MCF 10A (cell line): ENCODE measurements around the gene ABL2. TPM values are rescaled to one million over a fixed set of nuclear protein-coding genes. Genes with fewer than 3 reads are reported as not detected.
"Not testable (repeated sequence)": the region's sequence is repeated elsewhere in the genome, so short reads cannot be mapped to it uniquely, and the experiment has no call there.

Experiments
- BruUV-seq: library from RNA; stranded (reverse); fragments of 400-500 nt; replicated peaks from 2 replicates; lab custom pipeline; 2021; lab: Mats Ljungman, UMichigan
- CTCF ChIA-PET: fragments of 300-600 bp; sonication (Branson Sonifier 250); formaldehyde crosslinking; extraction: SDS; loops from one replicate; lab custom pipeline; 2021; ENCODE audit warnings: antibody characterized with exemption, inconsistent platforms; lab: Yijun Ruan, JAX
- POLR2A ChIA-PET: fragments of 300-600, 350-650 bp; sonication (Branson Sonifier 250); formaldehyde crosslinking; extraction: SDS; loops from one replicate; lab custom pipeline; 2020; ENCODE audit warnings: antibody characterized with exemption, inconsistent platforms; lab: Yijun Ruan, JAX
- DNase-seq: peaks from one replicate; pipeline ENCODE4 v3.0.0-alpha.2; 2018; ENCODE audit not compliant: unreplicated experiment
- H3K27ac Mint-ChIP-seq: one replicate; pipeline ENCODE4 v1.8.0; 2022; ENCODE audit warnings: mild to moderate bottlenecking, low read depth, mixed read lengths; ENCODE audit not compliant: unreplicated experiment
- H3K27me3 Mint-ChIP-seq: one replicate; pipeline ENCODE4 v1.8.0; 2022; ENCODE audit warnings: mixed read lengths; ENCODE audit not compliant: insufficient read depth, unreplicated experiment
- H3K36me3 Mint-ChIP-seq: one replicate; pipeline ENCODE4 v1.8.0; 2022; ENCODE audit warnings: mild to moderate bottlenecking, moderate library complexity, mixed read lengths; ENCODE audit not compliant: insufficient read depth, unreplicated experiment
- H3K4me1 Mint-ChIP-seq: one replicate; pipeline ENCODE4 v1.8.0; 2022; ENCODE audit warnings: mixed read lengths; ENCODE audit not compliant: insufficient read depth, unreplicated experiment
- H3K4me3 Mint-ChIP-seq: one replicate; pipeline ENCODE4 v1.8.0; 2022; ENCODE audit warnings: mild to moderate bottlenecking, moderate library complexity, mixed read lengths; ENCODE audit not compliant: unreplicated experiment
- H3K9me3 Mint-ChIP-seq: one replicate; pipeline ENCODE4 v1.8.0; 2022; ENCODE audit warnings: mixed read lengths; ENCODE audit not compliant: unreplicated experiment
- intact Hi-C: fragments of 100-400 bp; cut with micrococcal nuclease; formaldehyde crosslinking; loops from 2 replicates; pipeline ENCODE4 v1.14.1; 2022
- total RNA-seq: library from RNA; stranded (reverse); gene quantifications from 2 replicates; pipeline ENCODE4 v1.2.3, GENCODE V29; 2022
- TF ChIP-seq, protein P1 (sequence below): fragments of 200-600 bp; IDR thresholded peaks from one replicate; pipeline ENCODE4 v1.8.0; 2022; ENCODE audit warnings: antibody characterized with exemption, mild to moderate bottlenecking; ENCODE audit not compliant: unreplicated experiment

Gene ABL2
- total RNA-seq, 1 experiment from 2014 or later = 109 TPM

DNA sequence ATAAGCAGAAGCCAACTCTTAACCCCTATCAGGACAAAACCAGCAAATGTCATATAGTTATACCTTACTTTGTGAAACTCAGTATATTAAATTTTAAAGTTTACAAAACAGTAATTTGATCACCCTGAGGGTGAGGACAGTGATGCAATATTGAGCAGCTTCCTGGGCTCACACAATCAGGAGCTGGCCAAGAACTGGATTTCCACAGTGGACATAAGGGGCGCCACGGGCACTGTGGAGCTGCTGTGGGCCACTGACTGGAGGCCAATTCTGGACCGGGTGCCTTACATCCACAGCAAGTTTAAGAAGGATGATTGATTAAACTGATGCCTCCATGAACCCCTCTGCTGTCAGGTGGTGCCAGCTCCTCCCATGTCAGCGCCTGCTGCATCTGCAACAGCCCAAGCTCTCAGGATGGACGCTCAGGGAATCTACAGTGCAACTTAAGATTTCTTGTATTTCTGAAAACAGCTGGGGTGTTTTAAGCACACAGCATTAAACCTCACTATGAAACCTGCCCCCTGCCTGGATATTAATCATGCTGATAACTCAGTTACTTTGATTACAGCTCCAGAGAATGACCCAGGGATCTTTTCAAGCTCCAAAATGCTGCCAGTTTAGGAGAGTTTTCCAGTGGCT lies 91.7 kb downstream of the ABL2 start:
- intact Hi-C loops = no loop called here
- peak; percentile 45 for DNase-seq
- Mint-ChIP-seq H3K4me1 (peaks cover 45% of the 10 kb centered on the region), H3K4me3 (peak overlapping the region; percentile 24), H3K27me3 (no peaks in the 10 kb centered on the region), H3K36me3 (peaks cover 31% of the 10 kb centered on the region), H3K9me3 (no peaks in the 10 kb centered on the region), H3K27ac (peak overlapping the region; percentile 76)
- no TSS peak for BruUV-seq
- CTCF ChIA-PET = interaction anchor here (1.0 to 4.1 kb wide), 2 partner anchors 17 to 43 kb away, joined by 3 to 29 read pairs; no protein-coding TSS in a partner anchor
- TF ChIP-seq, protein P1, sequence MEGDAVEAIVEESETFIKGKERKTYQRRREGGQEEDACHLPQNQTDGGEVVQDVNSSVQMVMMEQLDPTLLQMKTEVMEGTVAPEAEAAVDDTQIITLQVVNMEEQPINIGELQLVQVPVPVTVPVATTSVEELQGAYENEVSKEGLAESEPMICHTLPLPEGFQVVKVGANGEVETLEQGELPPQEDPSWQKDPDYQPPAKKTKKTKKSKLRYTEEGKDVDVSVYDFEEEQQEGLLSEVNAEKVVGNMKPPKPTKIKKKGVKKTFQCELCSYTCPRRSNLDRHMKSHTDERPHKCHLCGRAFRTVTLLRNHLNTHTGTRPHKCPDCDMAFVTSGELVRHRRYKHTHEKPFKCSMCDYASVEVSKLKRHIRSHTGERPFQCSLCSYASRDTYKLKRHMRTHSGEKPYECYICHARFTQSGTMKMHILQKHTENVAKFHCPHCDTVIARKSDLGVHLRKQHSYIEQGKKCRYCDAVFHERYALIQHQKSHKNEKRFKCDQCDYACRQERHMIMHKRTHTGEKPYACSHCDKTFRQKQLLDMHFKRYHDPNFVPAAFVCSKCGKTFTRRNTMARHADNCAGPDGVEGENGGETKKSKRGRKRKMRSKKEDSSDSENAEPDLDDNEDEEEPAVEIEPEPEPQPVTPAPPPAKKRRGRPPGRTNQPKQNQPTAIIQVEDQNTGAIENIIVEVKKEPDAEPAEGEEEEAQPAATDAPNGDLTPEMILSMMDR = no peak
- POLR2A ChIA-PET = interaction anchor here (1.5 to 7.8 kb wide), 3 partner anchors 9 to 43 kb away, joined by 3 to 67 read pairs (median 9); no protein-coding TSS in a partner anchor

DNA sequence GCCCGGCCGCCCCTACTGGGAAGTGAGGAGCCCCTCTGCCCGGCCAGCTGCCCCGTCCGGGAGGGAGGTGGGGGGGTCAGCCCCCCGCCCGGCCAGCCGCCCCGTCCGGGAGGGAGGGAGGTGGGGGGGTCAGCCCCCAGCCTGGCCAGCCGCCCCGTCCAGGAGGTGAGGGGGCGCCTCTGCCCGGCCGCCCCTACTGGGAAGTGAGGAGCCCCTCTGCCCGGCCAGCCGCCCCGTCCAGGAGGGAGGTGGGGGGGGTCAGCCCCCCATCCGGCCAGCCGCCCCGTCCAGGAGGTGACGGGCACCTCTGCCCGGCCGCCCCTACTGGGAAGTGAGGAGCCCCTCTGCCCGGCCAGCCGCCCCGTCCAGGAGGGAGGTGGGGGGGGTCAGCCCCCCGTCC lies 93.8 kb downstream of the ABL2 start:
- intact Hi-C loops, H3K27ac Mint-ChIP-seq, DNase-seq, H3K4me3 Mint-ChIP-seq, H3K9me3 Mint-ChIP-seq, H3K27me3 Mint-ChIP-seq, POLR2A ChIA-PET, CTCF ChIA-PET, BruUV-seq: not testable (repeated sequence)
- Mint-ChIP-seq H3K36me3 (peaks cover 46% of the 10 kb centered on the region), H3K4me1 (peaks cover 44% of the 10 kb centered on the region)

DNA sequence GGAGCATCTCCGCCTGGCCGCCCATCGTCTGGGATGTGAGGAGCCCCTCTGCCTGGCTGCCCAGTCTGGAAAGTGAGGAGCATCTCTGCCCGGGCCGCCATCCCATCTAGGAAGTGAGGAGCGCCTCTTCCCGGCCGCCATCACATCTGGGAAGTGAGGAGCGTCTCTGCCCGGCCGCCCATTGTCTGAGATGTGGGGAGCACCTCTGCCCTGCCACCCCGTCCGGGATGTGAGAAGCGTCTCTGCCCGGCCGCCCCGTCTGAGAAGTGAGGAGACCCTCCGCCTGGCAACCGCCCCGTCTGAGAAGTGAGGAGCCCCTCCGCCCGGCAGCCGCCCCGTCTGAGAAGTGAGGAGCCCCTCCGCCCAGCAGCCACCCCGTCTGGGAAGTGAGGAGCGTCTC lies 94.3 kb downstream of the ABL2 start:
- not testable (repeated sequence) for BruUV-seq, H3K27me3 Mint-ChIP-seq, DNase-seq

DNA sequence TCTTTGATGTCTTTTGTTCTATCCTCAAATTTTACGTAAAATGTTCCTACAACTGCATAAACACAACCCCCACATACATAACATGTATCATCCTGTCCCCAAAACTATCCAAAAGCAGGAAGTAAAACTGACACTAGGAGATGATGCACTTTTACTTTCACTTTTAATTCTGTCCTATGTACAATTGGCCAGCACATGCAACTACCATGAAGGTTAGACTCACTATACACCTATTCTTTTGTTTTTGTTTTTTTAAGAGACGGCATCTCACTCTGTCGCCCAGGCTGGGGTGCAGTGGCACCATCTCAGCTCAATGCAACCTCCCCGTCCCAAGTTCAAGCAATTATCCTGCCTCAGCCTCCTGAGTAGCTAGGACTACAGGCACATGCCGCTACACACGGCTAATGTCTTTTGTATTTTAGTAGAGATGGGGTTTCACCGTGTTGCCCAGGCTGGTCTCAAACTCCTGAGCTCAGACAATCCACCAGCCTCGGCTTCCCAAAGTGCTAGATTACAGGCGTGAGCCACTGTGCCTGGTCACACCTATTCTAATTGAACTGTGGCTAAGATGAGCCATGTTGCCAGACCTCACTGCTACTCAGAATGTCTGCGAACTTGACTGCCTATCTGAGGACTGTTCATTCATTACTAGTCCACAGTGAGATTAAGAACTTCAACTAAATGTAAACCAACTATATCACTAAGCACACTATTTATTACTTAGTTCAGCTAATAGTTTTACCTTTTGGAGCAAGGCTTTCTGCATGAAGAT lies 99.6 kb downstream of the ABL2 start:
- peaks cover 92% of the 10 kb centered on the region for H3K36me3 Mint-ChIP-seq
- ChIA-PET CTCF (interaction anchor here (0.7 to 3.7 kb wide), 7 partner anchors 9 to 1009 kb away, joined by 3 to 33 read pairs (median 3); no protein-coding TSS in a partner anchor), POLR2A (interaction anchor here (0.6 to 4.3 kb wide), 5 partner anchors 11 to 57 kb away, joined by 3 to 22 read pairs (median 4); no protein-coding TSS in a partner anchor)
- H3K4me1 Mint-ChIP-seq = peaks cover 48% of the 10 kb centered on the region
- no peaks in the 10 kb centered on the region for H3K27me3 Mint-ChIP-seq
- TF ChIP-seq, protein P1 = no peak
- peak overlapping the region; percentile 72 for H3K27ac Mint-ChIP-seq
- DNase-seq = peak; percentile 38
- no peaks in the 10 kb centered on the region for H3K9me3 Mint-ChIP-seq
- H3K4me3 Mint-ChIP-seq = peak overlapping the region; percentile 58
- BruUV-seq = no TSS peak
- intact Hi-C loops = no loop called here

More for the DNA sequence above, 94.3 kb downstream of the ABL2 start:
- intact Hi-C loops, H3K27ac Mint-ChIP-seq, H3K4me3 Mint-ChIP-seq, H3K9me3 Mint-ChIP-seq, POLR2A ChIA-PET, CTCF ChIA-PET: not testable (repeated sequence)
- Mint-ChIP-seq H3K4me1 (peaks cover 44% of the 10 kb centered on the region), H3K36me3 (peaks cover 47% of the 10 kb centered on the region)
